KG1 (cell line): Measurements from ENCODE around the gene TCF20.

ENCODE experiments used
- DNase-seq: peaks from one replicate; lab custom pipeline; 2025; lab: John Stamatoyannopoulos, UW

TCF20 gene

GRCh38 chr22:42270510-42271190 lies at the start of gene TCF20:
TCF20 (minus strand) TSS chr22:42270653; CDS start chr22:42215305, 55,348 bp downstream.
- peak; percentile 7 for DNase-seq

GRCh38 chr22:42319386-42319785 lies 48.9 kb upstream of the TCF20 start:
- DNase-seq, result no peak

- no peak for DNase-seq
Measured at GRCh38 chr22:42318967-42319366, 48.5 kb upstream of the TCF20 start.

GRCh38 chr22:42317691-42318547 lies 47.5 kb upstream of the TCF20 start:
- DNase-seq, result no peak

DNA sequence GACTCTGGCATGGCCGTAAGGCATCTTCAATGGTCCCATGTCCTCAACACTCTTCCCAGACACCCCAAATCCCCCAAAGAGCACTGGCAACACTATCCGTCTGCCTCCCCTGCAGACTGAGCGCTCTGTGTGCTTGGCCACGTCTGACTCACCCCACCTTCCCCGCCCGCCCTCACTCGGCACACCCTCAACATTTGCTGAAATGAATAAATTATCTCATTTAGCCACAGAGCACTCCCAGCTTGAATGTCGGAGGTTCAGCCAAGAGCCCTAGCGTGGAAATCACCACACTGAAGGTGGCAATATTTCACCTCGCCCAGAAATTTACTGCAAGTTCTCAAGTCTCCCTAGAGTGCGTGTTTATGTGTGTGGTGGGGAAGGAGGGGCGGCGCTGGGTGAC lies 46.6 kb upstream of the TCF20 start:
- no peak for DNase-seq

GRCh38 chr22:42315392-42315756 lies 44.9 kb upstream of the TCF20 start:
- DNase-seq, result no peak

- no peak for DNase-seq
Measured at GRCh38 chr22:42314709-42315391, 44.4 kb upstream of the TCF20 start.

GRCh38 chr22:42313804-42314581 lies 43.5 kb upstream of the TCF20 start:
- no peak for DNase-seq

DNA sequence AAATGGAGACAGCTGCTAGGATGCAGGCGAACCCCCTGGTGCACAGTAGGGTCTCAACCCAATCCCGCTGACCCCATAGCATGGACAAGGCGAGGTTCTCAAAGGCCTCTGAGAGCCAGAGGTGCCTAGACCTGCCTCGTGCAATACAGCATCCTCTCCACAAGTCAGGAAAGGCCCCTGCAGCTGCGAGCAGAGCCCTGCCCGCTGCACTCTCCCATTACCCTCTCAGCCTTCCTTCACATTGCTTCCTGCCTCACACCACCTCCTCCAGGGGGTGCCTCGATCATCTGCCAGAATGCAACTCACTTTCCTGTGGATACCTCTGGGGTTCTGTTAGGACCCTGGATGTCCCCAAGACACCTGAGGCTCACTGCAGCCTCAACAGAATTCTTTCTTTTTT lies 42.8 kb upstream of the TCF20 start:
- DNase-seq, result no peak

DNA sequence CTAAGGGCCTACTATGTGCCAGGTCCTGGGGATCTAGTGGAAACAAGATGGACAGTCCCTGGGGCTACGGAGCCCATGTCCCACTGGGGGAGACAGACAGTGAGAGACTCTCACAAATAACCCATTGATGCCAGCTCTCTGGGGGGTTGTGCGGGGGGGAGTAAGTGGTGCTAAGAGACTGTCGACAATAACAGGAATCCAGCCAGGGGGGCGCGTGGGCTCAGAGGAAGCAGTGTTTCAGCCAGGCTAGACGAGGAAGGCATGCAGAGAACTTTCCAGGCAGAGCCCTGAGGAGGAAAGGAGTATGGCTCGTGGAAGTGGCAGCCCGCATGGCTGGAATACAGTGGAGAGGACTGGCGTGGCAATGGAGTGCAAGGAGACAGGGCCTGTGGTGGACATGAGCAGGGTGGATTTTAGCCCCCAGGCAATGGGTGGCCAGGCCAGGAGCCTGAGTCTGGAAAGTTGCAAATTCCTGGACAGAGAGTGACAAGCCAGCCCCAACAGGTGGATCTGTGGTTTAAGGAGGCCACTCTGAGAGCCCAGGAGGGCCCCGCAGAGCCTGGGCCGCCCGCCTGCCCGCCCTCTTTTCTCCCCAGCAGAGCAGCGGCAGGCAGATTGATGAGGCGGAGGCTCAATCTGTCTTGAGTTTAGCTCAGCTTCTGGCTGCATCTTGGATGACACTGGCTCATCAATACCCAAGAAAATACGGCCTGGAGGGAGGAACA lies 40.0 kb upstream of the TCF20 start:
- no peak for DNase-seq

GRCh38 chr22:42309865-42310264 lies 39.4 kb upstream of the TCF20 start:
- DNase-seq, result no peak

DNA sequence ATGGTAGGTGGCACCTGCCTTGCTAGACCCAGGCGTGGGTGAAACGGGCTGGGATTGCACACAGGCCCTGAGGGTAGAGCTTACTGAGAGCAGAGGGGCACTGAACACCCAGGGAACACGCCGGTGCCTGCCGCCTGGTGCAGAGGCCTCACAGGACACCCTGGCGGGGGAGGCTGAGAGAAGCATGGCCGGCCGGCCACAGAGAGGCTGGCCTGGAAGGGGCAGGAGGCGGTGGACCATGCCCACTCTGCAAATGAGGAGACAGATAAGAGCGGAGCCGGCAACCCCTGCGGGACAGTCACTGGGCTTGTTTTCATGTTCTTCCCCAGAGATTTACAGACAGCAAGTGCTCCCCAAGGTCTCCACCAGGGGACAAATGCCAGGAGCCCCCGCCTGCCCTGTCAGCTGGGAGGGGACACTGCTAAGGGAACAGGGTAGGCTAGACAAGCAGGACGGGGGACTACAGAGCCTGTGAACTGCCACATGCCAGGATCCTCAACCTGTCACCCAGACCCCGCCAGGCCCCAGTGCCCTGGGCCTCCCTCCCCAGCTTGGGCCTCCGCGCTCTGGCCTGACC lies 38.5 kb upstream of the TCF20 start:
- no peak for DNase-seq

- no peak for DNase-seq
Measured at GRCh38 chr22:42307806-42308563, 37.5 kb upstream of the TCF20 start.

DNA sequence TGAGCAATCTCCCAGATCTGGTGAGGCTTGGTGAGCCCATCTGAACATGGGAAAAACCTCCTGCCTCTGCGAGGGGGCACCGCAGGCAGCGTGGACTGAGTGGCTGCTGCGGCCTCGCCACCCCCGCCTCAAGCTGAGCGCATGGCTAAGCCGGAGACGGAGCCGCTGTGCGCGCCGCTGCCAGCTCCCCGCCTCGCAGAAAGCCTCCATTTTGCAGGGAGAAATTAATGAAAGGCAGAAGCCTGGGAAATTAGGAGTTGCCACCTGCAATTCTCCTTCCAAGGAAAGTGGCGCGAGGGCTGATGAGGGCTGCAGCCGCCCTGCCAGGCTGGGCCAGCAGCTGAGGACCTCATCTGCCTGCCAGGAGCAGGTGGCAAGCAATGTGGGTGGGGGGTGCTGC lies 35.6 kb upstream of the TCF20 start:
- DNase-seq, result no peak

GRCh38 chr22:42304324-42304790 lies 33.9 kb upstream of the TCF20 start:
- DNase-seq, result no peak

DNA sequence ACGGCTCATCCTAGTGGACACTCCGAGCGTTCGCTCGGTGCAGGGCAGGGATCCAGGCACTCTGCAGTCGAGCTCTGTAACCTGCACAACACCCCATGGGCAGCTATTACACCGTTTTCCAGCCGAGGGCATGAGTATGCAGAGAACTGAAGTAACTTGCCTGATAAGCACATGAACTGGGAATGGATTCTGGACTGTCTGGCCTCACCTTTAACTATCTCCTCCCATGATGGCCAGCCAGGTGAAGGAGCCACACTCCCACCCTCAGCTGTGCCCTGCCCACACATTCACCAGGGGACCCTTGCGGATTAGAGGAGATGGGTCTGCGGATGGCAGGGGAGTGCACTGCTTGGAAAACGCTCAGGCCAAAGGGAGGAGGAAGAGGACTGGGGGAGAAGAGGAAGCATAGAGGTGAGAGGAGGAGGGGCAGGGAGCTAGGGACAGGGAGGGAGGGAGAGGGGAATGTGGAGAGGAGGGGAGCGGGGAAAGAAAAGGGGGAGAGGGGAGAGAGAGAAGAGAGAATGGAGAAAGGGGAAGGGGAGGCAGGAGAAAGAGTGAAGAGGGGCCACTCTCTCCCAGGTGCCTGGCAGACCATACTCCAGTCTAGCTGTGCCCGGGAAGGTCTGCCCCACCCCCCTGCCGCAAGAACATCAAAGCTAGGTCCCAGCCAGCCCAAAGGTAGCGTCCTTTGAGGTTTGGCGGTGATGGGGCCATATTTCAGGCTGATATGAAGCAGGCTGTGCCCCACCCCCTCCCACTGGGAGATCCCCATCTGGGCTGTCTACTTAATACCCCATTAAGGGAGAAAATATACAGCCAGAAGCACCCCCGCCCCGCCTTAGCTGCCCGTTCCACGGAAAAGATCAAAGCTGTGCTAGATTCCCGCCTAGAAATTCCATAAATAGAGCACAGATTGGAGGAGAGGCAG lies 33.2 kb upstream of the TCF20 start:
- no peak for DNase-seq

DNA sequence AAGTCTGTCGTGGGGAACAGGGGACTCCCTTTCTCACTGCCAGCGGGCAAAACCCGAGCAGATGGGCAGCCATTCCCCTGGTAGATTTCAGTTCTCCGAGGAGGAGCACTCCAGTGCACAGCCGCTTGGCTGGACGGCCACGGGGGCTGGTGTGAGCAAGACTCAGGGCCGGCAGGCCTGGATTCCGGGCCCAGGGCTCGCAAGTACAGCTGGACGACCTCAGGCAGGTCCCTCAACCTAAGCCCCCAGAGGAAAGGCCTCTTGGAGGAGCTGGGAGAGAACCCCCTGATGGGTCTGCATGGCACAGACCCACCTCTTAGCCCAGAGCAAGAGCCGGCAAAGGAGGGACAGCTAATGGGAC lies 31.3 kb upstream of the TCF20 start:
- no peak for DNase-seq

GRCh38 chr22:42301077-42301741 lies 30.8 kb upstream of the TCF20 start:
- no peak for DNase-seq
